ENCODE results near the gene GALNT11. TPM values are rescaled to one million over a fixed set of nuclear protein-coding genes. Genes with fewer than 3 reads are reported as not detected.

The GALNT11 gene
- total RNA-seq, 1 donor from 2014 or later = 65.5 TPM

GRCh38 chr7:152128252-152128651 lies 102.8 kb downstream of the GALNT11 start:
- Mint-ChIP-seq H3K27ac (no peak overlapping the region), H3K9me3 (peaks cover 17% of the 10 kb centered on the region), H3K36me3 (peaks cover 55% of the 10 kb centered on the region), H3K27me3 (ENCODE audit: insufficient read depth, low read depth) (peaks cover 5% of the 10 kb centered on the region), H3K4me3 (no peak overlapping the region), H3K4me1 (peaks cover 6% of the 10 kb centered on the region)
- no peaks in the 10 kb centered on the region for H3K79me2 ChIP-seq (ENCODE audit: low read depth)
- H3F3A ChIP-seq (ENCODE audit: low read depth) = no peaks in the 10 kb centered on the region
- no peak overlapping the region for H3K9ac ChIP-seq
- no peak for DNase-seq (ENCODE audit: low spot score)
- H3K4me3 ChIP-seq = no peak overlapping the region
- no peak overlapping the region for H3K4me2 ChIP-seq
- H2AFZ ChIP-seq (replicated peaks) = no peak overlapping the region
- H4K20me1 ChIP-seq (ENCODE audit: low read depth) = no peaks in the 10 kb centered on the region
- H3K36me3 ChIP-seq = peaks cover 14% of the 10 kb centered on the region
- H3K9me3 ChIP-seq (ENCODE audit: low read depth) = no peaks in the 10 kb centered on the region
- no peaks in the 10 kb centered on the region for H3K4me1 ChIP-seq
- H3K27ac ChIP-seq = no peak overlapping the region
- TF ChIP-seq EZH2 (IDR thresholded peaks at IDR 0.05) (no peak), EZH2phosphoT487 (IDR thresholded peaks at IDR 0.05) (no peak), CTCF (IDR thresholded peaks at IDR 0.05) (no peak)
- H3K27me3 ChIP-seq = no peaks in the 10 kb centered on the region

GRCh38 chr7:152128741-152129461 lies 103.4 kb downstream of the GALNT11 start:
- Histone ChIP-seq H2AFZ (replicated peaks) (no peak overlapping the region), H3K36me3 (peaks cover 10% of the 10 kb centered on the region), H3K27me3 (no peaks in the 10 kb centered on the region), H3K27ac (no peak overlapping the region), H3K9me3 (ENCODE audit: low read depth) (no peaks in the 10 kb centered on the region), H3K4me1 (no peaks in the 10 kb centered on the region), H3K9ac (no peak overlapping the region), H4K20me1 (ENCODE audit: low read depth) (no peaks in the 10 kb centered on the region), H3K4me2 (no peak overlapping the region), H3K79me2 (ENCODE audit: low read depth) (no peaks in the 10 kb centered on the region), H3F3A (ENCODE audit: low read depth) (no peaks in the 10 kb centered on the region), H3K4me3 (no peak overlapping the region)
- no peak for DNase-seq (ENCODE audit: low spot score)
- Mint-ChIP-seq H3K27ac (no peak overlapping the region), H3K36me3 (peaks cover 52% of the 10 kb centered on the region), H3K9me3 (peaks cover 17% of the 10 kb centered on the region), H3K4me1 (peaks cover 6% of the 10 kb centered on the region), H3K27me3 (ENCODE audit: insufficient read depth, low read depth) (peaks cover 5% of the 10 kb centered on the region), H3K4me3 (no peak overlapping the region)
- TF ChIP-seq EZH2 (IDR thresholded peaks at IDR 0.05) (no peak), EZH2phosphoT487 (IDR thresholded peaks at IDR 0.05) (no peak), CTCF (IDR thresholded peaks at IDR 0.05) (no peak)

GRCh38 chr7:152129682-152130081 lies 104.2 kb downstream of the GALNT11 start:
- TF ChIP-seq EZH2phosphoT487 (IDR thresholded peaks at IDR 0.05) (no peak), CTCF (IDR thresholded peaks at IDR 0.05) (no peak), EZH2 (IDR thresholded peaks at IDR 0.05) (no peak)
- peaks cover 6% of the 10 kb centered on the region for H3K4me1 Mint-ChIP-seq

More at GRCh38 chr7:152129682-152130081, 104.2 kb downstream of the GALNT11 start:
- Histone ChIP-seq H3K9me3 (ENCODE audit: low read depth) (no peaks in the 10 kb centered on the region), H3K9ac (no peak overlapping the region), H3K27ac (no peak overlapping the region), H3K79me2 (ENCODE audit: low read depth) (no peaks in the 10 kb centered on the region), H2AFZ (replicated peaks) (no peak overlapping the region), H3K4me3 (no peak overlapping the region), H3K4me2 (no peak overlapping the region), H3K4me1 (no peaks in the 10 kb centered on the region), H4K20me1 (ENCODE audit: low read depth) (no peaks in the 10 kb centered on the region), H3F3A (ENCODE audit: low read depth) (no peaks in the 10 kb centered on the region), H3K36me3 (peaks cover 9% of the 10 kb centered on the region), H3K27me3 (no peaks in the 10 kb centered on the region)
- Mint-ChIP-seq H3K4me3 (no peak overlapping the region), H3K36me3 (peaks cover 48% of the 10 kb centered on the region), H3K27ac (no peak overlapping the region), H3K27me3 (ENCODE audit: insufficient read depth, low read depth) (peaks cover 5% of the 10 kb centered on the region), H3K9me3 (peaks cover 12% of the 10 kb centered on the region)
- DNase-seq (ENCODE audit: low spot score) = no peak
